GM13977 (cell line): ENCODE data around the gene FUT7.

Experiments used
- DNase-seq: peaks from one replicate; pipeline ENCODE4 v3.0.0; 2012; ENCODE audit warnings: low spot score
- in situ Hi-C: fragments of 300-500 bp; cut with MboI; formaldehyde crosslinking; loops from one replicate; pipeline ENCODE4 v1.12.0; 2022; ENCODE audit warnings: low sequenced_read_pairs, low pct_unique_long_range_greater_than_20kb, mixed read lengths, inconsistent platforms; ENCODE audit not compliant: unreplicated experiment
- TF ChIP-seq, protein P1 (sequence below): IDR thresholded peaks from 2 replicates; pipeline ENCODE4 v1.5.1; 2012; ENCODE audit warnings: mild to moderate bottlenecking, control low read depth; ENCODE audit not compliant: insufficient read depth; ENCODE audit errors: extremely low read depth, missing control alignments

Gene FUT7

GRCh38 chr9:137070906-137071275, 39.0 kb upstream of the FUT7 start:
- peak; percentile 51 for DNase-seq
- TF ChIP-seq, protein P1, sequence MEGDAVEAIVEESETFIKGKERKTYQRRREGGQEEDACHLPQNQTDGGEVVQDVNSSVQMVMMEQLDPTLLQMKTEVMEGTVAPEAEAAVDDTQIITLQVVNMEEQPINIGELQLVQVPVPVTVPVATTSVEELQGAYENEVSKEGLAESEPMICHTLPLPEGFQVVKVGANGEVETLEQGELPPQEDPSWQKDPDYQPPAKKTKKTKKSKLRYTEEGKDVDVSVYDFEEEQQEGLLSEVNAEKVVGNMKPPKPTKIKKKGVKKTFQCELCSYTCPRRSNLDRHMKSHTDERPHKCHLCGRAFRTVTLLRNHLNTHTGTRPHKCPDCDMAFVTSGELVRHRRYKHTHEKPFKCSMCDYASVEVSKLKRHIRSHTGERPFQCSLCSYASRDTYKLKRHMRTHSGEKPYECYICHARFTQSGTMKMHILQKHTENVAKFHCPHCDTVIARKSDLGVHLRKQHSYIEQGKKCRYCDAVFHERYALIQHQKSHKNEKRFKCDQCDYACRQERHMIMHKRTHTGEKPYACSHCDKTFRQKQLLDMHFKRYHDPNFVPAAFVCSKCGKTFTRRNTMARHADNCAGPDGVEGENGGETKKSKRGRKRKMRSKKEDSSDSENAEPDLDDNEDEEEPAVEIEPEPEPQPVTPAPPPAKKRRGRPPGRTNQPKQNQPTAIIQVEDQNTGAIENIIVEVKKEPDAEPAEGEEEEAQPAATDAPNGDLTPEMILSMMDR = no peak
- in situ Hi-C loops = no loop called here

- in situ Hi-C loops = no loop called here
These were observed 38.5 kb upstream of the FUT7 start, which contains the start of gene SAPCD2 for GRCh38 chr9:137070201-137070905. SAPCD2 (minus strand) TSS chr9:137070557; CDS start chr9:137070460, 97 bp downstream.

GRCh38 chr9:137069508-137070091, 37.7 kb upstream of the FUT7 start:
- in situ Hi-C loops = no loop called here
- TF ChIP-seq, protein P1 = no peak
- DNase-seq = no peak

More at GRCh38 chr9:137070201-137070905, 38.5 kb upstream of the FUT7 start, which contains the start of gene SAPCD2:
- DNase-seq = peak; percentile 95
- TF ChIP-seq, protein P1 = no peak

DNA sequence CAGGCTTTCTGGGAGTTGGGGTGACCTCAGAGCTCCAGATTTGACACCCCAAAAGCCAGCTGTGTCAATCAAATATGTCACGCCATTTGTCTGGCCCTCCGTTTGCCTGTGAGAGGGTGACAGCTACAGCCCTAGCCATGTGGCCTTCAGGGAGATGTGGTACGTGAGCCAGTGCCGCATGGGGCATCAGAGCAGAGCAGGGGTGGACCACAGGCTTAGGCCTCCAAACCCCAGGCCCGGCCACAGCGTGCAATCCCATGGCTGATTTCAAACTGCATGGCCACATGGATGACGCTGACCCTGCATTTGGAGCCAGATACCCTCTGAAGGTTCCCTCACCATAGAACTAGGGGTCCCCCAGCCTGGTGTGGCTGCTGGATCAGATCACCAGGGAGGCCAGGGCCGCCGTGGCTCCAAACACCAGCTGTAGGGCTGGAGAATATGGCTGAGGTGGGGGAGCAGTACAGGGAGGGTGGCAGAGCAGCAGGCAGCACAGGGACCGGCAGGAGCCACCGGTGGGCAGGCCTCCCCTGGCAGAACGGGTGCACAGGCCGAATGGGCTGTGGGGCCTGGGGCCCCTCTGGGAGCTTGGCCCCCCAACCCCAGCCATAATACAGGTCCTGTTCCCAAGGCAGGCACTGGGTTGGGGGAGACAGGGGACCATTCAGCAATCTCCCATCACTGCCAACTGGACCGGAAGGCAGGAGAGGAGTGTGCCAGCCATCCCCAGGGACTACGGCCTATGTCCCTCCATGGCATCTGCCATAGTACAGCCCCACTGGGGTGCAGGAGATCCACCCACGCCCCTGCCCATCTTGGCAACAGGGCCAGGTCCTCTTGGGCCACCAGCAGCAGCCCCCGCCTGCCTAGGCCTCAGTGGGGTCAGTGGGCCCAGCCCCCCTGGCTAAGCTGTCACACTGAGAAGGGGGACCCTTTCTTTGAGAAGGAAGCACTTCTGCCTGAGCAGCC, 36.9 kb upstream of the FUT7 start:
- TF ChIP-seq, protein P1 = no peak
- no peak for DNase-seq
- in situ Hi-C loops = no loop called here

- TF ChIP-seq, protein P1 = peak; percentile 86
- in situ Hi-C loops = no loop called here
- DNase-seq = peak; percentile 92
These were observed 36.1 kb upstream of the FUT7 start for GRCh38 chr9:137067860-137068538.
